GM15510 (cell line): Measurements from ENCODE around the gene GPR84.

Experiments used
- POLR2A ChIP-seq: IDR thresholded peaks from 3 replicates; pipeline ENCODE4 v1.6.1; 2011; ENCODE audit warnings: borderline replicate concordance; ENCODE audit not compliant: insufficient read length; ENCODE audit errors: extremely low read depth

Gene GPR84

GRCh38 chr12:54333420-54334034 lies 30.8 kb downstream of the GPR84 start:
- TF ChIP-seq POLR2A: no peak

DNA sequence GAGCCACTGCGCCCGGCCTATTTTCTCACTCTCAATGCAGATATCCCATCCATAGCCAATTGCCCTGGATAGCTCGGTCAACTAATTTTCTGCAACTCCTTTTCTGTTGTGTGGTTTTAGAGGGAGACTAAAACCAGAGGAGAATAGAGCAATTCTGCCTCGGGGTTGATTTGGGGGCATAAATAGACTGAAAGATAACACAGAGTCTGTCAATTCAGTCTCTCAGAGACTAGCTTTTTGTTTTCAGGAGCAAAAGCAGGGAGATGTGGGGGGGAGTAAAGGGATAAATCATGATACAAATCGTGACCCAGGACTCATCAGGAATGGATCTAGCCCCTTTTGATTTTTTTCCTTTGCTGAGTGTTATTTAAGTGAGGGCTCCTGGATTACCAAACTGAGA lies 32.8 kb downstream of the GPR84 start:
- no peak for TF ChIP-seq POLR2A

DNA sequence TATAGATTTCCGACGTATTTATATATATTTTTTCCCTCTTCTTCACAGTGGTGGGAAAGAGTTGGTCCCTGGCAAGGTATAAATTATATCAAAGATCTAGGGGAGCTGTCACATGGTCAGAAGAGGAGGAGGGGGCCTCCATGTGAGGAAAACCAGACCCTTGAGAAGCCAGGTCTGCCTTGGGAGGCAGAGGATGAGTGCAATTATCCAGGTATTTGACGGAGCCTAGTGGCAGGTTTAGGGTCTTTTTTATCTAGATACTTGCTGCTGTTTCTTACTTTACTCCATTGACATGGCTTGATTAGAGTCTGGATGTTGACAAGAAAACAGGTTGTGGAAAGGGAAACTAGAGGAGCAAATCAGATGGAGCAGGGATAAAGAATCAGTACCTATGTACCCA lies 33.8 kb downstream of the GPR84 start:
- TF ChIP-seq POLR2A: no peak

DNA sequence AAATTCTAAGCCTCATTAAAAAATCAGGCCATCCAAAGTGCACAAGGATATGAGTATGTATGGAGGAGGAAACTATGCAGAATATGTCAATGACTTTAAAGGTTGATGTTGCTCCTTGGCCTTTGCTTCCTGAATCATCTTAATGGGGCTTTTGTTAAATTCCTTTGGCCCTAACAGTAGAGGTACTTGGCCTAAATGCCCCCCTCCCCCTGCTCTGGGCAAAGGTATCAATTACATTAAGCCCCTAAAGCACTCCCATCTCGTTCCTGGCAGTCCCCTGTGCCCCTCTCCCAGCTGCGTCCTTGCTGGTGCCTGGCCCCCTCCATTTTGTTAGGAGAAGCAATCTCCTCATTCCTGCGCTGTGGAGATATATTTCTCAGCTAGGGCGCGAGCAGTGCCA lies 34.5 kb downstream of the GPR84 start:
- no peak for TF ChIP-seq POLR2A

DNA sequence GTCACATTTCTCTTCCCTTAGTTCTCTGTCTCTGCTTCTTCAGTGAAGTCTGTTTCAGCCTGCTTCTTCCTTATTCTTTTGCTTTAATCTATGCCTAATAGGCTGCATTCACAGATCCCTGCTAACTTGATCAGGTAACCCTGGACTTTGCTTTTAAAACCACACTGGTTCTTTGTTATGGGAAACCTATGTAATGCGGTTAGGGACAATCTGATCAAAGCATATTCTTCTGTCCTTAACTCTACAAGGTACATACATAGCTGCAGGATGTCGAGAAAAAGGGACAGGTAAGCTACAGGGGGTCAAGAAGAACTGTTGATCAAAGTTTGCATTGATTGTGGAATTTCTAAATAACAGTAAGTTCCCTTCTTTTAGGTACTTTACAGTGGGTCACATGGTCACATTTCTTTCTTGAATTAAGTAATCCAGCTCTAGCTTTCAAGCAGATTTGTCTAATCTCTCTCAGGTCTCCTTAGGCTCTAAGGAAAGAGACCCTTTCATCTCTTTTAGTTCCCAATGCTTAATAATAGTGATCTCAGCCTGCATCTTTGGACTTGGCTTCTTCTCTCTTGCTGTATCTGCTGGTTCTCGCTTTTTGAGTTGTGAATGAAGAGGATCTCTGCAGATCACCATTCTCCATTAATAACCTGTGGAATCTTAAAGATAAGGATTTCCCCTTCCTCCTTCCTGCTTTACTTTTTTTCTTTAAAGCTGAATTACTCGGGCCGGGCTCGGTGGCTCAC lies 35.5 kb downstream of the GPR84 start:
- TF ChIP-seq POLR2A: no peak

DNA sequence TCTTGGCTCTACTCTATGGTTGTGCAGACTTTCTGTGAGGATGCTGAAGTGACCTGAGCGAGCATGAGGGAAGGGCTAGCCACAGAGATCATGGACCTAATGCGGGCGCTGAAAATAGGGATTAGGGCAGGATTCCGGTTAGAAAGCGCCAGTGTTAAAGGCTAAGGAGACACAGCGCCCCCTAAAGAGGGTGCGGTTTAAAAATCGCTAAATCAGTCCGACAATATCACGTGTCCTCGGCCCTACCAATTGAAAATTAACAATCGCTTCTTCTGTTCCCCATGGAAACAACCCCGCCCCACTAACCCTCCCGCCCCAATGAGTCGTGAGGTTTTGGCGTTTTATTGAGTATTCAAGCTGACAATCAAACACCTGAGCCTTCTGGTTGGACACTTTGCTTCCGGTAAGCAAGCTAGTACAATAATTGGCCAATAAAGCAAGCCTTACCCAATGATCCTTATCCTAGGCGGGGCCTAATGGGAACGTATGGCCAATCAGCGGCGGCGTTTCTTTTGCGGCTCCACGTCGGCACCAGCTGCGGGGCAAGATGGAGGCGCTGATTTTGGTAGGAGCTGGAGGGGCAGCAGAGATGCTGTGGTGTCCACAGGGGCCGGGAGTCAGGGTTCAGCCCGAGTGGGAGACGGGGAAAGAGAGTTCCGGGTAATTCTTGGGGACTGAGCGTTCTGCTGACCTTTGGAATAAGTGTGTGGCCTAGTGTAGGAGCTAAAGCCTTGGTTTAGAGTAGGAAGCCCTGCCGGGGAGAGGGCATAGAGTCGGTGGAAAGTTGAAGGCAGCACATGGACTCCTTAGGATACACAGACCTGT lies 39.5 kb downstream of the GPR84 start, which contains the start of gene COPZ1:
Gene COPZ1 (plus strand): TSS at position 515 of the 825 bp plus-strand sequence. CDS start 33 bp downstream, at position 548.
- peak; percentile 66 for TF ChIP-seq POLR2A

DNA sequence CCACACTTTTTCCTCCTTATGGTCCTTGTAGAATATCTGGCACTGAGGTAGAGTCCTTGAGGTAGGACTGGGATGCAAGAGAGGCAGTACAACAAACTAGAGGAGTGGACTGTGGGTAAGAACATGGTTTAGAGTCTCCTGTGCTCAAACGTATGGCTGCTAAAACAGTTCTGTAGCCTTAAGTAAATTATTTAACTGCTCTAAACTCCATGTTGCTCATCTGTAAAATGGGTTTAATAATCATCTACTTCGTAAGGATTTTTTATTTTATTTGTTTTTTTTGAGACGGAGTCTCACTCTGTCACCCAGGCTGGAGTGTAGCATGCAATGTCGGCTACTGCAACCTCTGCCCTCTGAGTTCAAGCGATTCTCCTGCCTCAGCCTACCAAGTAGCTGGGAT lies 42.9 kb downstream of the GPR84 start:
- TF ChIP-seq POLR2A: no peak
